Thyroid gland (tissue), 4 donors: Measurements from ENCODE around the gene RRAD. TPM values are rescaled to one million over a fixed set of nuclear protein-coding genes. Genes with fewer than 3 reads are reported as not detected.

Experiments
- DNase-seq, 2 donors: peaks; one replicate each; pipeline ENCODE4 v3.0.0-alpha.2; 2019
- H3K27ac ChIP-seq, 3 donors: fragments of 200-600 bp; sonication (generic); 1 replicate in 2 of 3; 2 replicates in 1 of 3; pipeline ENCODE4 v1.5.1; 2016 to 2019; ENCODE audit warnings: mild to moderate bottlenecking in 1 of 3, moderate library complexity in 1 of 3
- H3K27me3 ChIP-seq: fragments of 200-600 bp; sonication (generic); one replicate; pipeline ENCODE4 v1.5.1; 2019
- H3K36me3 ChIP-seq, 2 donors: fragments of 200-600 bp; sonication (generic); one replicate each; pipeline ENCODE4 v1.5.1; 2016 to 2019
- H3K4me1 ChIP-seq, 2 donors: fragments of 200-600 bp; sonication (generic); one replicate each; pipeline ENCODE4 v1.5.1; 2017 to 2019
- H3K4me3 ChIP-seq, 3 donors: fragments of 200-600 bp; sonication (generic); replicated peaks in 1 of 3; 1 replicate in 2 of 3; 2 replicates in 1 of 3; pipeline ENCODE4 v1.5.1; 2016; ENCODE audit warnings: mild to moderate bottlenecking in 1 of 3
- H3K9me3 ChIP-seq: fragments of 200-600 bp; sonication (generic); one replicate; pipeline ENCODE4 v1.5.1; 2017
- CTCF ChIP-seq, 6 experiments: fragments of 200-600 bp in 3 of 6; fragments of 450-650 bp in 3 of 6; sonication (generic) in 3 of 6; IDR thresholded peaks; one replicate each; pipeline ENCODE4 v1.5.1; 2016 to 2019; ENCODE audit warnings: antibody characterized with exemption in 6 of 6, mild to moderate bottlenecking in 2 of 6, inconsistent platforms in 1 of 6, moderate library complexity in 1 of 6
- POLR2A ChIP-seq, 2 donors: fragments of 450-650 bp; IDR thresholded peaks; one replicate each; pipeline ENCODE4 v1.6.1; 2017; ENCODE audit warnings: antibody characterized with exemption in 2 of 2, mild to moderate bottlenecking in 2 of 2, moderate library complexity in 1 of 2
- WGBS, 2 donors: methylation state at CpG; one replicate each; pipeline ENCODE4 v1.1.5; 2017; 5-methylcytosine and 5-hydroxymethylcytosine counted together
- intact Hi-C: fragments of 100-400 bp; cut with DNase I; formaldehyde crosslinking; loops from one replicate; pipeline ENCODE4 v1.15.1; 2023
- total RNA-seq, 4 donors: library from RNA; depleted of rRNA; stranded (reverse); fragments of >200 nt; gene quantifications; one replicate each; pipeline ENCODE4 v1.2.3, GENCODE V29; 2016

RRAD gene
- total RNA-seq, 4 donors from 2014 or later = 6.1 to 15.6 (median 10.9) TPM

DNA sequence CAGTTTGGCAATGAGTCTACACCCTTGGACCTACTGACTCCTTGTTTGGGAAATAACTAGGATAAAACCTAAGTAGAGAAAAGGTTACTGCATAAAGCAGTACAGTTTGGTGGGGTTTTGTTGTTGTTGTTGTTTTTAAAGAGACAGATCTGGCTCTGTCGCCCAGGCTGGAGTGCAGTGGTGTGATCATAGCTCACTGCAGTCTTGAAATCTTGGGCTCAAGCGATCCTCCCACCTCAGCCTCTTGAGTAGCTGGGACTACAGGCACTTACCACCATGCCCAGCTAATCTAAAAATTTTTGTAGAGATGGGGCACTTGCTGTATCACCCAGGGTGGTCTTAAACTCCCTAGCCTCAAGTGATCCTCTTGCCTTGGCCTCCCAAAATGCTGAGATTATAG is 43.8 kb downstream of the RRAD start:
- no peak for TF ChIP-seq CTCF (IDR thresholded peaks at IDR 0.05)
- TF ChIP-seq POLR2A (IDR thresholded peaks at IDR 0.05) = no peak
- peak in 1 of 2 donors; percentile 41 for DNase-seq
- Histone ChIP-seq H3K27ac (peak overlapping the region; percentile 66 to 79 (median 78)), H3K9me3 (no peaks in the 10 kb centered on the region), H3K36me3 (peaks cover 8 to 12% of the 10 kb centered on the region in 2 donors), H3K4me3 (peak overlapping the region in 1 of 3 donors; percentile 72), H3K27me3 (no peaks in the 10 kb centered on the region), H3K4me1 (peaks cover 18 to 36% of the 10 kb centered on the region in 2 donors)
- intact Hi-C loops = no loop called here
- 44 to 53% methylated on average over 2 of the region's 2 CpGs for WGBS, 2 donors

DNA sequence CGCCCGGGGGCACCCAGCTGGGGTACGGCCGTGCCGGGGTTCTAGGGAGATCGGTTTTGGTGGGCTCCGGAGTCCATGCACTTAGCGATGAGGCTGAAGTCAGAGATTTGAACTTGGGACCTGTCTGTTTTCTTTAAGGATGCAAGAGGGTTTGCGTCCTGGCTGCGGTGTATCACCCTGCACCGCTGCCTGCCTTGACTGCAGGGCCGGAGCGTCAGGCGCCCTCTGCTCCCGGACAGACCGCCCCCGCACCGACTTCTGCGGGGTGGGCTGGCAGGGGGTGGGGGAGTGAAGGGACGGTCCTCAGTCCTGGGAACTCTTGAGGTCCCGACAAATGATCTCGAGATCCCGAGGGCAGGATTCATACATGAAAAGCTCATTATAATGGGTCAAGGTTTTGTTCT is 44.3 kb downstream of the RRAD start:
- DNase-seq = peak in 1 of 2 donors; percentile 47

DNA sequence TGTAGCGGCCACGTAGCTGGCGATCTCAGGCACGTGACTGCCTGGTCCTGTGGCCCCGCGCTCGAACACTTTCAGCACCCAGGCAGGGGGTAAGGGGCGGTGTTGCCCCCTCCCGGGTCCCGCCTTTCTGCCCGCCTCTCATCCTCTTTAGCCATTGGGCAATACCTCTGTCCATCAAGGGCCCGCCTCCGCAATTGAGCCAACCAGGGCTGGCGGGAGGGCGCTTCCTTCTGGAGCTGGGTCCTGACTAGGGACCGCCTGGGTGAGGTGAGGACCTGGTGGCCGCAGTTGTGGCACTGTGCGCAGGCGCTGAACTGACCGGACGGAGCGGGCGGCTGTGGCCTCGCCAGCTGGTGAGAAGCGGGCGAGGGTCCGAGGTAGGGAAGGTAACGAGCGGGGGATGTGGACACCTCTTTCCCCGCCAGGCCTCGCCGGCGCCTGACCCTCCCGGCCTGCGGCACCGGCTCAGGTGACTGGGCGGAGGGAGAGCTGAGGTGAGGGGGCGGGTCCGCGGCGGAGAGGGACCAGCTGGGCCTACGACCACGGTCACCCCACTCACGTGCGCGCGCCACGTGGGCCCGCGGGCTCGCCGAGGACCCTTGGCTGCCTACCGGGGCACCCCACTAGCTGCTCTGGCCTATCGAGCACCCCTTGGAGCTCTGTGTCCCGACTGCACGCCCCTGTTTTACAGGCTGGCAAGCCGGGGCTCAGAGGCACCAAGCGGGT is 44.9 kb downstream of the RRAD start, which contains the start of gene PDP2:
Gene PDP2 (plus strand): TSS at position 228 of the 726 bp plus-strand sequence. CDS start 3,770 bp downstream, outside the sequence.
- peak within 1 kb of the TSS; percentile 55 to 74 (median 72) for H3K4me3 ChIP-seq
- peak within 1 kb of the TSS; percentile 66 to 79 (median 78) for H3K27ac ChIP-seq
- H3K4me1 ChIP-seq = peaks cover 8 to 25% of the 10 kb centered on the region in 2 donors
- WGBS, 2 donors = 0 to 1% methylated on average over 6 to 25 of the region's 58 CpGs
- intact Hi-C loops = no loop called here
- no peak for TF ChIP-seq CTCF (IDR thresholded peaks at IDR 0.05)
- peak in 1 of 2 donors; percentile 94 for TF ChIP-seq POLR2A (IDR thresholded peaks at IDR 0.05)
- H3K27me3 ChIP-seq = no peaks in the 10 kb centered on the region
- peaks cover 8 to 11% of the 10 kb centered on the region in 2 donors for H3K36me3 ChIP-seq
- peak; percentile 98 for DNase-seq
- no peaks in the 10 kb centered on the region for H3K9me3 ChIP-seq

More for the DNA sequence above, 44.3 kb downstream of the RRAD start:
- Histone ChIP-seq H3K27ac (peak overlapping the region; percentile 57 to 79 (median 78)), H3K4me1 (peaks cover 14 to 31% of the 10 kb centered on the region in 2 donors), H3K36me3 (peaks cover 8 to 12% of the 10 kb centered on the region in 2 donors), H3K9me3 (no peaks in the 10 kb centered on the region), H3K27me3 (no peaks in the 10 kb centered on the region), H3K4me3 (peak overlapping the region; percentile 55 to 74 (median 72))
- no peak for TF ChIP-seq POLR2A (IDR thresholded peaks at IDR 0.05)
- WGBS, 2 donors = 2 to 4% methylated on average over 19 to 20 of the region's 23 CpGs
- intact Hi-C loops = no loop called here

DNA sequence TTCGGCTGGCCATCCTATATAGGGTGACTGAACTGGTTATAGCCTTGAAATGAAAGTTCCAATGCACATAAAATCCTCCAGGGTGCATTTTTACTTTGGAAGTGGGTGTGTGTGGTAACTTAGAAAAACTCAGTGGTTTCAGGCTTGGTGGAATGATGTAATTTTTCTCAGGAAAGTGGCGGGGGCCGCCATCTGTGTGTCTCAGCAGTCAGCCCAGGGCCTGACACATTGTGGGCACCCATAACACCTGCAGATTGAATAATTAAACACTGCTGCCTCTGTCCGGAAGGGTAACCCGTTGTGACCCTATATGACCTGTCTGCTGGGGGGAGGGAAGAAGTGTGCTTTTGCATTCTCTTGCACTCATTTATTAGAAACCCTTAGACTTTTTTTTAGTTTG is 47.3 kb downstream of the RRAD start:
- Histone ChIP-seq H3K27me3 (no peaks in the 10 kb centered on the region), H3K4me3 (no peak overlapping the region), H3K27ac (no peak overlapping the region), H3K36me3 (no peaks in the 10 kb centered on the region), H3K4me1 (peaks cover 23 to 34% of the 10 kb centered on the region in 2 donors), H3K9me3 (no peaks in the 10 kb centered on the region)
- DNase-seq = no peak
- 76 to 77% methylated on average over 5 of the region's 5 CpGs for WGBS, 2 donors
- intact Hi-C loops = no loop called here
- TF ChIP-seq POLR2A (IDR thresholded peaks at IDR 0.05) = no peak
- no peak for TF ChIP-seq CTCF (IDR thresholded peaks at IDR 0.05)

- H3K36me3 ChIP-seq = no peaks in the 10 kb centered on the region
- no peaks in the 10 kb centered on the region for H3K9me3 ChIP-seq
- no peak for TF ChIP-seq POLR2A (IDR thresholded peaks at IDR 0.05)
- peak; percentile 66 to 76 for DNase-seq
- H3K4me3 ChIP-seq = no peak overlapping the region
- H3K4me1 ChIP-seq = peaks cover 19 to 23% of the 10 kb centered on the region in 2 donors
- intact Hi-C loops = no loop called here
- H3K27me3 ChIP-seq = no peaks in the 10 kb centered on the region
- WGBS, 2 donors = 5 to 20% methylated on average over 1 of the region's 1 CpG
- peak overlapping the region; percentile 74 to 87 (median 84) for H3K27ac ChIP-seq
Measured at GRCh38 chr16:66874079-66874775, 51.1 kb downstream of the RRAD start.

DNA sequence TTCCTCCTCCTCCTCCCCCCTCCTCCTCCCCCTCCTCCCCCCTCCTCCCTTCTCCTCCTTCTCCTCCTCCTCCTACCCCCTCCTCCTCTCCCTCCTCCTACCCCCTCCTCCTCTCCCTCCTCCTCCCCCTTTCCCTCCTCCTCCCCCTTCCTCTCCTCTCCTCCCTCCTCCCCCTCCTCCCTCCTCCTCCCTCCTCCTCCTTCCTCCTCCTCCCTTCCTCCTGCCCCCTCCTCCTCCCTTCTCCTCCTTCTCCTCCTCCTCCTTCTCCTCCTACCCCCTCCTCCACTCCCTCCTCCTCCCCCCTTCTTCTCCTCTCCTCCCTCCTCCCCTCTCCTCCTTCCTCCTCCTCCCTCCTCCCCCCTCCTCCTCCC is 51.7 kb downstream of the RRAD start:
- peaks cover 19 to 23% of the 10 kb centered on the region in 2 donors for H3K4me1 ChIP-seq
- H3K36me3 ChIP-seq = no peaks in the 10 kb centered on the region
- H3K9me3 ChIP-seq = no peaks in the 10 kb centered on the region
- TF ChIP-seq CTCF (IDR thresholded peaks at IDR 0.05) (no peak), POLR2A (IDR thresholded peaks at IDR 0.05) (no peak)
- H3K4me3 ChIP-seq = no peak overlapping the region
- H3K27me3 ChIP-seq = no peaks in the 10 kb centered on the region
- intact Hi-C loops = no loop called here
- peak overlapping the region; percentile 87 to 88 (median 88) for H3K27ac ChIP-seq
- no peak for DNase-seq
